HG02938 (cell line): ENCODE results near the gene TSHZ2.
"Not testable (repeated sequence)": the region's sequence is repeated elsewhere in the genome, so short reads cannot be mapped to it uniquely, and the experiment has no call there.

ENCODE experiments used
- ATAC-seq: cut with Tn5 transposase; IDR thresholded peaks from one replicate; pipeline ENCODE4 v1.9.1; 2021; ENCODE audit warnings: mild to moderate bottlenecking, moderate library complexity; ENCODE audit not compliant: unreplicated experiment

Gene TSHZ2

DNA sequence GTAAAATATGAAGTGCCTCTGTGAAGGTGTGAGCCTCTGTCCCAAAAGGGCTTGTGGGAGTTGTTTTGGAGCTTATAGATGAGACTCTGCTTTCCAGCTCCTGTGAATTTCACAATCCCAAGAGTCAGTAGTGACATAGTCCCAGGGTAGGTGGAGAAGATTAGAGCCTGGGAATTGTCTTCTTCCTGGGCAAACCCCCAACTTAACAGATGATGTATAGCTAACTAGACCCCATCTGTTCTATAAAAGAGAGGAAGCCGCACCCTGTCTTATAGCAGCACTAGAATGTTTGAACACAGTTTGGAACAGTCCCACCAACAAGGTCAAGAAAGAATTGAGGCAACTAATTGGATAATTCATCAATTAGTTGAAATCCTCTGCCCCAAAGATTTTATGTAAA lies 326.8 kb downstream of the TSHZ2 start:
- no peak for ATAC-seq

DNA sequence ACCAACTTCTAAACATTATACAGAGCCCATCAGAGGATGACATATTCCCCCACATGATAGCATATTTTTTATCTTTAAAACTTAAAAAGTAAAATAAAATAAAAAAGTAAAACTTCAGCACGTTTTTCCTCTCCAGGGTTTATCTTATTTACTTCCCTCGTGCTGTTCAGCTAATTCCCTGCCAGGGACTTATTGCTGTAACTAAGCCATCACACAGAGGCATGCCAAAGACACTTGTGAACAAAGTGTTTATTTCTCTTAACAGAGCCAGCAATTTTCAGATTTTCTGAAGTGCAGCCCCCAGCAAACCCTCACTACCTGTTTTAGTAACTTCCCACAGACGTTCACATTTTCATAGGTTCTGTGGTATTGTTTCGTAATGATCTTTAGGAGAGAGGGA lies 327.7 kb downstream of the TSHZ2 start:
- ATAC-seq = no peak

DNA sequence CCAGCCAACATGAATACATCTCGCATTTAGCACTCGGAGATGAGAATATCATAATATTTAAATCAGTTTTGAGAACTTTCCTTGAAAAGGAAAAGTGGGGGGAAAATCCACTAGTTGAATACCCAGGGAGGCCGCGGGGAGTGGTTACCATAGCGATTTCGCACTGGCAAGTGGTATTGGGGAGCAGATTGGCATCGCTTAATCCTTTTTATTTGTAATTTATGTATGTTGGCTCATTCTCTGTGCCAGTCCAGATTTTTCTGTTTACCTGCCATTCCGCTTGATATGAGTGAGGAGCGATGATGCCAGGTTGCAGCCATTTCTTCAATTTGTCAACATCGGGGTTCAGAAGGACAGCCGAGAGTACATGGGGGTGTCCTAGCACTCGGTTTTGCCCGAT lies 329.7 kb downstream of the TSHZ2 start:
- no peak for ATAC-seq

DNA sequence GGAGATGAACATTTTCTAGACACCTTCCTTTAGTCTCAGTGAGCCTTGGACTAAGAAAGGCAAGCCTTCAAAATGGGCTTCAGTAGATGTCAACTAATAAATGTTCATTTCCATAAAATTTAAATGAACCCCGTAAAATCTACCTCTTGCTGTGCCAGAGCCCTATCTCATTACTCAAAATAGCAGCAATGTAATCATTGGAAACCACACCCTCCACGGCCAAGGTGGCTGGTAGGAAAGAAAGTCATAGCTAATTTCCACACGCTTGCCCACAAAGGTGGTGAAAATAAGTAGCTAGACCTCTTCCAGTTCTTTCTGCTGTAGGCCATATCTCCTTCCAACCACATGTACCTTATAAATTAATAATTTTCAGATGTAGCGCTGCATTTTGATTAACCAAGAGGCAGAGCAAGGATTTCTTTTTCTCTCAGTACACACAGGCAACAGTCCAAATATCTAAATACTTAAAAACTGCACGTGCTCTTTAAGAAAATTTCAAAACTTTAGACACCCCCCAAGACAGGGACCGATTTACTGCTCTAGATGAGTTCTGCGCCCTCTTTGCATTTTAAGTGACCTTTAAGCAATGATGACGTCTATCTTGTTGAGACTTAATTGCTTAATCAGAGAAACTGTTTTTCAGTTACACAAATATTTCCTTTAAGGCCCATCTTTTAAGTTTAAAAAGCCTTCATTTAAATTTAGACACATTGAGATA lies 330.7 kb downstream of the TSHZ2 start:
- ATAC-seq = no peak

DNA sequence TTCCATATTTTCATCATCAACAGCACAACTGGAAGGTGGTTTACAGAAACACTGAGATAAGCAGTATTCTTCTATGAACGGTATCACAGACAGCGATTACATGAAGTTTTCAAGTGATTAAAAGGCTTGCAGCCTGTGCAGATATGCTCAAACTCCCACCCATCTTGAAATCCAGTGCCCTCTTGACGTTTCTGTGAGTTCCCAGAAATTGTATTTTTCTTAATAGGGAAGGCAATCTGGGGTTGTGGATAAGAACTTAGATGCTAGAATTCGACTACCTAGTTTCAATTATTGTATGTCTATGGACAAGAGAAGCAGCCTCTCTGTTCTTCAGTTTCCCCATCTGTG lies 331.2 kb downstream of the TSHZ2 start:
- ATAC-seq = no peak

DNA sequence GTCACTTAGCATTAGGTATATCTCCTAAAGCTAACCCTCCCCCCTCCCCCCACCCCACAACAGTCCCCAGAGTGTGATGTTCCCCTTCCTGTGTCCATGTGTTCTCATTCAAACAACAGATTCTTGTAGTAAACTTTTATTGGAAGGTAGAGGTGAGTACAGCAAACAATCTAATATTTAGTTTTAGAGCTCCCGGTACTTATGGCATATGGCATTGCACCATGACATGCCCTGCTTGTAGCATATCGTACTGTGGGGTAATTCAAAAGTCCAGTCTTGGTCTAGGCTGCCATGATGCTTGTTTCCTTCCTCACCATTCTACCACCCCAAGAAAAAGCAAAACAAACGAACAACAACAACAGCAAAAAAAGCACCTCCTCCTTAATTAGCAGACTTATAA lies 332.0 kb downstream of the TSHZ2 start:
- no peak for ATAC-seq

DNA sequence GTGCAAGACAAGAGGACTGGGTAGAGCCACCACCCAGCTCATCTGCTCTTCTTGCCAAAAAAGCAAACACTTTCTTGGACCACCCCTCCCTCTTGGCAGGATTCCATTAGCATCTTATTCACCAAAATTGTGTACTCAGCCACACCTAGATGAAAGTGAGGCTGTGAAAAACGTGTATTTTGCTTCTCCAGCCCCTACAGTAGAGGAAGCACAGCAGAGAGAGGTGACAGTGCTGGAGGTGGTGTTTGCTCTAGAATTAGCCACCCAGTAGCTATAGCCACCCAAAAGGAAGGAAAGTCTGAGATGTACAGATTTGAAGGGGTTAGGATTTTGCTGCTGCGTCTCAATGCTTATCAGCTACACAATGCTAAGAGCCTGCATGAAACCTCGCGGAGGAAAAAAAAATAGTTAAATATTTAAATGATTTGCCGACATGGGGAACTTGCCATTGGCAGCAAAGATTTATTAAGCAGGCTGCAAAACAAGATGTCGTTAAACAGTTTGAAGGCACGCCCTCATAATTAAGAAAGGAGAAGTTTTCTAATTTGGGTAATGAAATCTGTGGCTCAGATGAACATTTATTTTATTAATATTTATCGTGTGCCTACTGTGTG lies 334.1 kb downstream of the TSHZ2 start:
- ATAC-seq = no peak

DNA sequence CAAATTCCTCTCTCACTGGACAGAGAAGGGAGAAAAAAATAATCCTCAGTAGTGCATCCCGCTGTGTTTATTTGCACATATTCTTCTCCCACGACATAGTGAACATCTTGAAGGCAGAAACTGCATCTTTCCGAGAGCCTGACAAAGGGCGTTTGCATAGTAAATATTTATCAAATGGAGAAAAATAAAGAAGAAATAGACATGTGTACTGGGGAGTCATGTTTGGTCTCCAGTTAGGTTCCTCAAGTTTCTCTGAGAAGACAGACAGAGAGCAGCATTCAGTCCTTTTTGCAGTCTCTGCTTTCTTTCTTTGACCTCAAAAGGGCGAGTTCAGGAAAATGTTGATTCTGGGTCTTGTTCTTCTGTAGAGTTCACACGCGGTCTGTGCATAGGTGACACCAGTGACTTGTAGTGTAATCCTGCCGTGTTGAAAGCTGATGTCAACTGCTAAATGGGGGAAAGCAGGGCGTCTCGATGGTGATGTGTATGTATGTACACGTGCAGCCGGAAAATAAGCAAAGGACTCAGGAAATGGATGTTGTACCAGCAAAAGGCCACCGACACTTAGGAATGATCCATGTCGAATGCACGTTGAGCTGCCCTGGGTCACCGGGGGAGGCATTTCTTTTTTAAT lies 335.9 kb downstream of the TSHZ2 start:
- ATAC-seq = no peak

DNA sequence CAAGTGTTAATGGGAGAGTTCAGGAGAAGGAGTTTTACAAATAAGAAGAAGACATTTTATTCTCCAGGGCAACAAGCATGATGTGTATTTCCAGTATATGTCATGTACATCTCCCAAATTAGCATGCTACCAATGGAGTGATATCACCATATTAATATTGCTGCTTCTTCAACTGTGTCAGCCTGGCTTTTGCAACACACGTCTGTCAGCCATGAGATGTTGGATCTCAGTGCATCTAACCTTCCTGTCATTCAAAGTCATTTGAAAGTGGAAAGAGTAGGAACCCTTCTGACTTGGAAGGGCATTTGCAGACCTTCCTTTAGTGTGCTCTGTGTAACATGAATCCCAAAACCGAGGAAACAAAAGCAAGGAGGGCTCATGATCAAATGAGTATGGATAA lies 337.4 kb downstream of the TSHZ2 start:
- ATAC-seq = no peak

DNA sequence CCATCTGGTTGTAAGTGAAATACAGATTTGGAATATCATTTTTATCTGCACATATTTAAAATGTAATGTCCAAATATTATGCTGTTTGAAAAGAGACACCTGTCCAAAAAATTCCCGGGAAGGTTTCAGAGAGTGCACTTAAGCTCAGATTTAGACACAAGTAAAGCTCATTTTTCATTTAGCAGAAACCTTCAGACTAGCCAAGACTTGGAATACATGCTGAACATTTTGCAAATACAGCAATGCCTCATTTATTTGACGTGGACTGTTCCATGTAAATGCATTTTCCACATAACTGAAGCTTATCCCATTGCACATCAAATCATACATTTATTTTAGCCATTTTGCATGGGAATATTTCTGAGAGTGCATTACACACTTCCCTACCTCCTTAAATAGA lies 340.8 kb downstream of the TSHZ2 start:
- ATAC-seq = no peak

DNA sequence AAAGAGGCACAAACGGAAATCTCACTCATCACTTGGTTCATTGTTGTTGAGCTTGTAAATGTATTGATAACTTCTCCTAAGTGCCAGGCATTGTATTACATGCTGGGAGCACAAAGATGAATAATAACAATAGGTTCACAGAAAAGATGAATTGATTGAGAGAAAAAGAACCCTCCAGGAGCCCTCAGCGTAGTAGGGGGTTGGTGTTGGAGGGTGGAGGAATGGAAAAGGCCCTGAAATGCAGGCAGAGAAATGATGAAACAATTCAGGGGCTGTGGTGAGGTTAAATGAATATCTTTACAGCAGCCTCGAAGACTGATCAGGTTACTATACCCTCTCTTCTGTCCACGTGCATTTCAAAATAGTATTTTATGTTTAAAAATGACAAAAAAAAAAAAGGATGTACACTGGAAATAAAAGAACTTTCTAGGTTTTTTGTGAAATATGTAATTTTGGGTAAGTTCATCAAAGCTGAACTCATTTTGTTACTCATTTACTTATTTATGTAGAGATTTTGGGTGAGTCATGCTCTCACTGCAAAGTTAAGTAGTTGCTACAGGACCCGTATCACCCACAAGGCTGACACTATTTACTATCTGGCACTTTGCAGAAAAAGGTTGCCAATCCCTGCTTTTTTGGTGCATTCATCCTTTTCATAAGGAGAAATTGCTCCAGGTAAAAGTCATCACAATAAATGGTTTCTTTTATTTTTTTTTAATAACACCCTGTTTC lies 344.2 kb downstream of the TSHZ2 start:
- ATAC-seq = no peak

DNA sequence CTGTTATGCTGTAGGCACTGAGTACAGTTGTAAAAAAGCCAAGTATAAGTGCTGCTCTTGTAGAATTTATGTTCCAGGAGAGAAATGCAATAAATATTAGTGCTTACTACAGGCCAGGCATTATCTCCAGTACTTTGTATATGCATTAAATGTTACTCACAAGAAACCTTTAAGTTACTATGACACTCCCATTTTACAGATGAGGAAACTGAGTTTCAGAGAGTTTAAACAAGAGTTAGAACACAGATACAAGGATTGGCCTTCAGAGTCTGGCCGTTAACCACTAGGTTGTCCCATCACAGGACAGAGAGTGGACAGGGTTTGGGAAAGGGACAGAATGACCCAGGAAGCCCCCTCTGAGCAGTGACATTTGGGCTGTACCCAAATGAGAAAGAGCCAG lies 347.0 kb downstream of the TSHZ2 start:
- no peak for ATAC-seq

DNA sequence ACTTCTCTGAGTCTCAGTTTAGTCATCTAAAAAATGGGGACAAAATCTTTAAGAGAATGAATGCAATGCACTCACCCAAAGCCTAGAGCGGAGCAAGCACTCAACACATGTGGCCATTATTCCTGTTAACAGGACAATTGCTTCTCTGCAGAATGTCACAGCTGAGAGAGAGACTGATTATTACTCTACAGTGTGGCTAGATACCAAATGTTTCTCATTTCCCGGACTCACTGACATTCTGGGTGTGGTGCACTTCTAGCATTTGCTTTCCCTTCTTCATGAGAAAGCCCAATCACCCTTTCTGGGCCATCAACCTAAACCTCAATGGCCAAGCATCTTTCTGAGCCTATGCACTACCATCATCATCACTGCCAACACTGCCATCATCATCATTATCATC lies 347.6 kb downstream of the TSHZ2 start:
- no peak for ATAC-seq

DNA sequence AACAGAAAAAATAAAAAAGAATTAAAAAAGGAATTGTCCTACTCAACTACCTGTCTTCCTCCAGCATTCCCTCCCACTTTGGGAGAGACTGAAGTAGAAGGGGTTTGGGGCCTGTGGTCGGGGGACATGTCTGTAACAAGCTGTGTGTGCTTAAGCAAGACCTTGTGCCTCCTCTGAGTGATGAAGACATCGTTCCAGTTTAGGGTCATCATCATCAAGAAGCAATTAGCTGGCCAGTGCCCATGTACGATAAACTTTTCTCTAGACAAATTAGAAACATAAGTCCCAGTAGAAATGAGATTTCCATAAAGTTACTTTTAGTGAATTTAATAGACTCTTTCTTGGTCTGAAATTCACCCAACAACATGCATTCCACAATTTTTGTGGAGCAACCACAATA lies 348.5 kb downstream of the TSHZ2 start:
- no peak for ATAC-seq

DNA sequence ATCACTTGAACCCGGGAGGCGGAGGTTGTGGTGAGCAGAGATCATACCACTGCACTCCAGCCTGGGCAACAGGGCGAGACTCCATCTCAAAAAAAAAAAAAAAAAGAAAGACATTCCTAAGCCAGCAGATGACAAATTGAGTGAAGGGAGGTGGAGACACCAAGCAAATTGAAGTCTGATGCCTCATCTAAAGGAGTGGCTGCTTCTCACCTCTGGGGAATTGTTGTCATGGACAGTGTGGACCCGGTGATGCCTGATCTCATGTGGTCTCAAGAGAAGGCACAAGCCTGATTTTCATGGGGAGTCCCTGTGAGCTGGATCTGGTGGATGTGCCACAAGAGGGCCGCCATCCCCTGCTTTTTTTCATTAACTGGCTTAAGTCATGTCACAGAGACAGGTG lies 349.4 kb downstream of the TSHZ2 start:
- ATAC-seq = no peak

DNA sequence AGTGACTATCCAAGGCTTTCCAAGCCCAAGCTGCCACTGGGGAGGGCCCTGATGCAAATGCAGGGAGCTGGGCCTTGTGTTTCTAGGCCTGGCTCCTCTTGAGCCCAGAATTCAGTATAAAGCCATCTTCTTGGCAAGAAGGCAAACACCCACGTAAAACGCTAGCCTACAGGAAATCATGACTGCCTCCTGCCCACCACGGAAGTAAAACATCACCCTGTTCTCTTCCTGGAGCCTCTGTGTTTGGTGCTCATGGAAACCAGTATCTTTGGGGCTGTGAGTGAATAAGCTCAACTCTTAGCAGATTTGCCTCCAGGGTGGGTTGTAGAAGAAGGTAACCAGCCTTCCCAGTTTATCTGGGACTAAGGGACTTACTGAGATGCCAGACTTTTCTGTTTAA lies 350.5 kb downstream of the TSHZ2 start:
- no peak for ATAC-seq

DNA sequence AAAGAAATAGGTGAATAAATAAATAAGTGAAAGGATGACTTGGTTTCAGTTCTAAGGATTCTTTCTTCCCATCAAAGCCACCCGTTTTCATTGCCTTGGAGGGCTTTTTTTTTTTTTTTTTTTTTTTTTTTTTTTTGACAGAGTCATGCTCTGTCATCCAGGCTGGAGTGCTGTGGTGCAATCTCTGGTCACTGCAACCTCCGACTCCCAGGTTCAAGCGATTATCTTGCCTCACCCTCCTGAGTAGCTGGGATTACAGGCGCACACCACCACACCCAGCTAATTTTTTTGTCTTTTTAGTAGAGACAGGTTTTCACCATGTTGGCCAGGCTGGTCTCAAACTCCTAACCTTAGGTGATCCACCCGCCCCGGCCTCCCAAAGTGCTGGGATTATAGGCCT lies 351.3 kb downstream of the TSHZ2 start:
- ATAC-seq = not testable (repeated sequence)

DNA sequence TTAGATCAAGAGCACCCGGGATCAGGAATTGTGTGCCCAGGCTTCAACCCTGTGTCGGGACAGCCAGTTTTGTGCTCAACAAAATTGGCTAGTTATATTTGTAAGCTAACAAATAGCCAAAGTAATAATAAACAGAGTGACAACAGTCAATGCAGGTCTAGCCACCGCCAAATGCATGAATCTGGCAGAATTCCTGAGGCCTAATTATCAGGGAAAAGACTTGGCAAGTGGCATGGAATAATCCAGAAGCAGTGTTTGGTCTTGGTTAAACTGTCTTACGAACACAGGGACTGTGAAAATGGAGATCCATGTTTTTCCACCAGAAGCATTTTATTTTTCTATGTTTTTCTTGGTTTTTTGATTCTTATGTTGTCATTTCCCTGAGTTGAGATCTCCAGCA lies 352.7 kb downstream of the TSHZ2 start:
- ATAC-seq = no peak

DNA sequence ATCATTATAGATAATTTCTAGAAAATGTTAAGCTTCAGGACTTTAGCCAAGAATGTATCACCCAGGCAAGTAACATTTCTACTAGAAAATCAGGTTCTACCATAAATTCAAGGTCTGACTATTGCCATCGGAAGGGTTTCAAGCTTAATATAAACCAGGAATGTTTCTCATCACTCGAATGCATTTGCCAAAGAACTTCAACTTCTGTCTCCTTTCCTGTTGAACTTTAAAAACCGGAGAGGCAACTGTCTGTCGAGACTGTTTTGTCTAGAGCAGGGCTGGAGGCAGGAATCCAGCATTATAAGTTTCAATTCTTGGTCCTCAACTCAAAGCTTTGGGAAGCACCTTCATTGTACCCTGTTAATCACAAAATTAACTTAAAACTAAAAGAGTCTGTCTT lies 356.8 kb downstream of the TSHZ2 start:
- ATAC-seq = no peak

DNA sequence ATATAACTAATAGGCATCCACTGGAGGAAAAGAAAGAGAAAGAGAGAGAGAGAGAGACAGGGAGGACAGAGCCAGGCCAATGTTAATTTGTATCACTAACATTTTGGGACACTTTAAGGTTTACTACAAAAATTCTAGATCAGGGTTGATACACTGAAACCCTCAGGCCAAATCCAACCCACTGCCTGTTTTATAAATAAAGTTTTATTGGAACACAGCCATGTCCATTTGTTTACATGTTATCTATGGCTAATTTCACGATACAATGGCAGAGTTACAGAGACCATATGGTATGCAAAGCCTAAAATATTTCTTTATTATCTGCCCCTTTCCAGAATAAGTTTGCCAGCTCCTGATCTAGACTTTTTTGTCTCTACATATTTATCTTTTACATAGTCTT lies 357.6 kb downstream of the TSHZ2 start:
- no peak for ATAC-seq

DNA sequence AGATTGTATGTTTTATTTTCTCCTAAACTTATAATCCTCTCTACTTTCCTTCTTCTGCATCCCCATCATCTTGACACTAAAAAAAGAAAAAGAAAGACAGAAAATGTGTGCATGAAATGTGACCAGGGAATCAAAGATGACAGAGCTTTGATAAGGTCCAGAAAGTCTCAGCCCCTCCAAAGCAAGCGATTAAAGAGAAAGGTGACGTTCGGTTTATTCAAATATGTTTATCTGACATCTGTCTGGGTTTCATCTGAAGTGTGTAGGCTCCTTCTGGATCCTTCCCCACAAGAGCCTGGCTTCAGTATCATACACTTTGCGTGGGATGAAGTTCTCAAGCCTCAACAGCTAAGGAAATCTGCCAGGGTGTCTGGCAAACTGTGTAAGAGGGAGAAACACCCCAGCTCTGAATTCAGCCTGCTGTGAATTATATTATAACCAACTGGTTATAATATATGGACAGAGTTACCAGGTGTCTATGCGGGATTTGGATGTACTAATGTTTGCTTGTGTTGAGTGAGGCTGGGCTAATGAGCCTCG lies 358.5 kb downstream of the TSHZ2 start:
- no peak for ATAC-seq
